Measurements from ENCODE around the gene ARHGAP9.

ARHGAP9 gene

DNA sequence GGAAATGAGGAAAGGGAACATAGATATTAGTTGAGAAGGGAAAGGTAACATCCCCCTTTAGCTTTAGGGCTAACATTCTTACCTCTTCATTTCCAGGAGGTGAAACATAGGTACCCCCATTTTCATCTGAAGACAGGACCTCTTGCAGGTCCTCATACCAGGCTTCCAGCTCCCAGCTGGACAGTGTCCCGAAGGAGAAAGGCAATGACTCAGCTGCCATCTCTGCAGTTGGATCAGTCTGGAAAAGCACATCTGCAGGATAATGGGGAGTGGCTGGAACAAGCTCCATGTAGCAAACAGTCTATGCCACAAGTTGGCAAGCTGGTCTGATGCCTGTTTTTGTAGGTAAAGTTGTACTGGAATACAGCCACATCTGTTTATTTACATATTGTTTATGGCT is 37.5 kb upstream of the ARHGAP9 start:
- Histone ChIP-seq H3K9ac (ENCODE audit: low read length) (no peak overlapping the region), H3K79me2 (ENCODE audit: low read length) (peaks cover 45% of the 10 kb centered on the region), H3F3A (ENCODE audit: insufficient read depth, low read length) (peaks cover 53% of the 10 kb centered on the region), H3K4me1 (ENCODE audit: low read length) (peaks cover 19% of the 10 kb centered on the region), H3K27ac (ENCODE audit: low read length) (no peak overlapping the region), H3K4me3 (ENCODE audit: low read length) (no peak overlapping the region), H3K9me3 (replicated peaks; ENCODE audit: insufficient read depth, low read length) (no peaks in the 10 kb centered on the region), H3K4me2 (ENCODE audit: low read depth, low read length) (no peak overlapping the region), H2AFZ (ENCODE audit: low read length) (no peak overlapping the region), H3K27me3 (replicated peaks; ENCODE audit: insufficient read depth, low read length) (no peaks in the 10 kb centered on the region), H3K9me2 (replicated peaks; ENCODE audit: insufficient read depth, low read length) (no peaks in the 10 kb centered on the region), H4K20me1 (ENCODE audit: insufficient read depth, low read length) (no peaks in the 10 kb centered on the region), H3K36me3 (replicated peaks; ENCODE audit: insufficient read depth, low read length) (peaks cover 20% of the 10 kb centered on the region)
- no peak for DNase-seq
- TF ChIP-seq EZH2phosphoT487 (IDR thresholded peaks at IDR 0.05; ENCODE audit: low read length) = no peak
- TF ChIP-seq, protein P1, sequence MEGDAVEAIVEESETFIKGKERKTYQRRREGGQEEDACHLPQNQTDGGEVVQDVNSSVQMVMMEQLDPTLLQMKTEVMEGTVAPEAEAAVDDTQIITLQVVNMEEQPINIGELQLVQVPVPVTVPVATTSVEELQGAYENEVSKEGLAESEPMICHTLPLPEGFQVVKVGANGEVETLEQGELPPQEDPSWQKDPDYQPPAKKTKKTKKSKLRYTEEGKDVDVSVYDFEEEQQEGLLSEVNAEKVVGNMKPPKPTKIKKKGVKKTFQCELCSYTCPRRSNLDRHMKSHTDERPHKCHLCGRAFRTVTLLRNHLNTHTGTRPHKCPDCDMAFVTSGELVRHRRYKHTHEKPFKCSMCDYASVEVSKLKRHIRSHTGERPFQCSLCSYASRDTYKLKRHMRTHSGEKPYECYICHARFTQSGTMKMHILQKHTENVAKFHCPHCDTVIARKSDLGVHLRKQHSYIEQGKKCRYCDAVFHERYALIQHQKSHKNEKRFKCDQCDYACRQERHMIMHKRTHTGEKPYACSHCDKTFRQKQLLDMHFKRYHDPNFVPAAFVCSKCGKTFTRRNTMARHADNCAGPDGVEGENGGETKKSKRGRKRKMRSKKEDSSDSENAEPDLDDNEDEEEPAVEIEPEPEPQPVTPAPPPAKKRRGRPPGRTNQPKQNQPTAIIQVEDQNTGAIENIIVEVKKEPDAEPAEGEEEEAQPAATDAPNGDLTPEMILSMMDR (IDR thresholded peaks at IDR 0.05; ENCODE audit: low read length) = no peak
- TF ChIP-seq EZH2 (optimal IDR thresholded peaks at IDR 0.05; ENCODE audit: low read depth, low read length) = no peak

DNA sequence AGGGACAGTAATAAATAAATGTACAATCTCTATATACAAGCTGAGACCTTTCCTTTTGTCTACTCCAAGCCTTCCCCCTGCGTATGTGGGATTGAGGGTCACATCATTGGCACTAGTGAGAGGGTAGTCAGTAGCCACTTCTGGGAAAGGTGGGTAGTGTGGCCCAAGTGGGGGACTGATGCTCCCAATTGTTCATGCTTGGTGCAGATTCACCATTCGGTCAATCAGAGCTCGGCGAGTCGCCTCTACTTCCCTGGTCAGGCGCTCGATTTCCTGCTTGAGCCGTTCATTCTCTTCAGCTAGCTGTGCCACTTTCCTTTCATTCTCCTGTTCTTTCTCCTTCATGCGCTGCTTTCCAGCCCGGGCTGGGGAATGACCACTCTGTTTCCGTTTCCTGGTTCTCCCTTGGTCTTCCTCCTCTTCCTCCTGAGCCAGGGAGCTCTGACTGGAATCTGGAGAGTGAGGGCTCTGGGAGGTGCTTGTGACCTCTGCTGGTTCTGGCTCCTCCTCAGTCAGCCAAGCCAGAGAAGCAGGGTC is 37.0 kb upstream of the ARHGAP9 start:
- TF ChIP-seq EZH2 (optimal IDR thresholded peaks at IDR 0.05; ENCODE audit: low read depth, low read length) (no peak), EZH2phosphoT487 (IDR thresholded peaks at IDR 0.05; ENCODE audit: low read length) (no peak)
- TF ChIP-seq, protein P1 (IDR thresholded peaks at IDR 0.05; ENCODE audit: low read length) = no peak
- Histone ChIP-seq H3K4me3 (ENCODE audit: low read length) (no peak overlapping the region), H3K9ac (ENCODE audit: low read length) (no peak overlapping the region), H4K20me1 (ENCODE audit: insufficient read depth, low read length) (no peaks in the 10 kb centered on the region), H3K9me3 (replicated peaks; ENCODE audit: insufficient read depth, low read length) (no peaks in the 10 kb centered on the region), H2AFZ (ENCODE audit: low read length) (no peak overlapping the region), H3K4me1 (ENCODE audit: low read length) (peaks cover 14% of the 10 kb centered on the region), H3K9me2 (replicated peaks; ENCODE audit: insufficient read depth, low read length) (no peaks in the 10 kb centered on the region), H3K4me2 (ENCODE audit: low read depth, low read length) (no peak overlapping the region), H3K36me3 (replicated peaks; ENCODE audit: insufficient read depth, low read length) (peaks cover 24% of the 10 kb centered on the region), H3K27me3 (replicated peaks; ENCODE audit: insufficient read depth, low read length) (no peaks in the 10 kb centered on the region), H3F3A (ENCODE audit: insufficient read depth, low read length) (peaks cover 51% of the 10 kb centered on the region), H3K79me2 (ENCODE audit: low read length) (peaks cover 46% of the 10 kb centered on the region), H3K27ac (ENCODE audit: low read length) (no peak overlapping the region)
- DNase-seq = no peak

DNA sequence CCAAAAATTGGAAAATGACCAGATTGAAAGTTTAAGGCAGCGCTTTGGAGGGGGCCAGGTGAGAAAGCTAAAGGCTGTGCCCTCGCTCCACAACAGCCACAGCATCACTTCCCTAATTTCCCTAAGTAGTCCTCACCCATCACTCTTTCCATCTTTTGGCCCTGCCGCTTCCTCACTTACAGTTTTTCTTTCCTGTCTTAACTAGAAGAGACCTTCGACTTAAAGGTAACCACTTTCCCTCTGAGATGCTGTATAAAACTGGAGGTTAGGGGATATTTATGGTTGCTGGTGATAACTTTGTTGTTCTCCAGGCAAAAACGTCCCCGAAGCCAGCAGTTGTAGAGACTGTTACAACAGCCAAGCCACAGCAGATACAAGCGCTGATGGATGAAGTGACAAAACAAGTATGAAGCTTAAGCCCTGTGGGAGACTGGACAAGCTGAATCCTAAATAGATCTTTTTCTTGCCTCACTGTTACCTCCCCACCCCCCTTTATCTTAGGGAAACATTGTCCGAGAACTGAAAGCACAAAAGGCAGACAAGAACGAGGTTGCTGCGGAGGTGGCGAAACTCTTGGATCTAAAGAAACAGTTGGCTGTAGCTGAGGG is 36.4 kb upstream of the ARHGAP9 start:
- Histone ChIP-seq H3K9me2 (replicated peaks; ENCODE audit: insufficient read depth, low read length) (no peaks in the 10 kb centered on the region), H3K4me3 (ENCODE audit: low read length) (no peak overlapping the region), H2AFZ (ENCODE audit: low read length) (no peak overlapping the region), H3K27ac (ENCODE audit: low read length) (no peak overlapping the region), H3K4me2 (ENCODE audit: low read depth, low read length) (no peak overlapping the region), H3K27me3 (replicated peaks; ENCODE audit: insufficient read depth, low read length) (no peaks in the 10 kb centered on the region), H3K79me2 (ENCODE audit: low read length) (peaks cover 46% of the 10 kb centered on the region), H3K36me3 (replicated peaks; ENCODE audit: insufficient read depth, low read length) (peaks cover 24% of the 10 kb centered on the region), H3F3A (ENCODE audit: insufficient read depth, low read length) (peaks cover 45% of the 10 kb centered on the region), H4K20me1 (ENCODE audit: insufficient read depth, low read length) (no peaks in the 10 kb centered on the region), H3K4me1 (ENCODE audit: low read length) (peaks cover 9% of the 10 kb centered on the region), H3K9me3 (replicated peaks; ENCODE audit: insufficient read depth, low read length) (no peaks in the 10 kb centered on the region), H3K9ac (ENCODE audit: low read length) (no peak overlapping the region)
- no peak for DNase-seq
- TF ChIP-seq EZH2phosphoT487 (IDR thresholded peaks at IDR 0.05; ENCODE audit: low read length) (no peak), EZH2 (optimal IDR thresholded peaks at IDR 0.05; ENCODE audit: low read depth, low read length) (no peak)
- TF ChIP-seq, protein P1 (IDR thresholded peaks at IDR 0.05; ENCODE audit: low read length) = no peak

Measured in MM.1S (cell line).